ENCODE results near the gene OR51B2.
"Not testable (repeated sequence)": the region's sequence is repeated elsewhere in the genome, so short reads cannot be mapped to it uniquely, and the experiment has no call there.

Gene OR51B2

GRCh38 chr11:5324197-5324596 is at the start of gene OR51B2:
Gene OR51B2, minus strand, starts transcription at chr11:5324297. Its CDS starts 0 bp downstream, at chr11:5324297.
- DNase-seq: no peak

GRCh38 chr11:5369789-5370188 is 45.7 kb upstream of the OR51B2 start:
- DNase-seq: no peak

- no peak for DNase-seq
Observed at GRCh38 chr11:5368502-5369043, 44.5 kb upstream of the OR51B2 start.

GRCh38 chr11:5367448-5368074 is 43.5 kb upstream of the OR51B2 start:
- DNase-seq: no peak

- DNase-seq: no peak
Observed at GRCh38 chr11:5366856-5367255, 42.8 kb upstream of the OR51B2 start.

GRCh38 chr11:5366365-5366764 is 42.3 kb upstream of the OR51B2 start:
- not testable (repeated sequence) for DNase-seq

- no peak for DNase-seq
Observed at GRCh38 chr11:5364214-5364613, 40.1 kb upstream of the OR51B2 start.

GRCh38 chr11:5363679-5364078 is 39.6 kb upstream of the OR51B2 start:
- DNase-seq: no peak

GRCh38 chr11:5362017-5362625 is 38.0 kb upstream of the OR51B2 start:
- no peak for DNase-seq

GRCh38 chr11:5356031-5356430 is 31.9 kb upstream of the OR51B2 start:
- DNase-seq: not testable (repeated sequence)

- no peak for DNase-seq
Observed at GRCh38 chr11:5351208-5351607, 27.1 kb upstream of the OR51B2 start, which contains the start of gene OR51B6. Gene OR51B6, plus strand, starts transcription at chr11:5351508. Its CDS starts 0 bp downstream, at chr11:5351508.

GRCh38 chr11:5349550-5349949 is 25.5 kb upstream of the OR51B2 start:
- DNase-seq: no peak

- no peak for DNase-seq
Observed at GRCh38 chr11:5348551-5349194, 24.6 kb upstream of the OR51B2 start.

- DNase-seq: no peak
Observed at GRCh38 chr11:5345831-5346230, 21.7 kb upstream of the OR51B2 start.

- no peak for DNase-seq
Observed at GRCh38 chr11:5343474-5344335, 19.6 kb upstream of the OR51B2 start, which contains the start of gene OR51B5. Gene OR51B5, minus strand, starts transcription at chr11:5343524. Its CDS starts 0 bp downstream, at chr11:5343524.

- DNase-seq: no peak
Observed at GRCh38 chr11:5339771-5340322, 15.8 kb upstream of the OR51B2 start.

GRCh38 chr11:5337253-5337652 is 13.2 kb upstream of the OR51B2 start:
- not testable (repeated sequence) for DNase-seq

- DNase-seq: no peak
Observed at GRCh38 chr11:5336331-5336730, 12.2 kb upstream of the OR51B2 start.

- DNase-seq: no peak
Observed at GRCh38 chr11:5335170-5335569, 11.1 kb upstream of the OR51B2 start.

GRCh38 chr11:5317292-5317691 is 6.8 kb downstream of the OR51B2 start:
- DNase-seq: no peak

GRCh38 chr11:5313326-5314023 is 10.6 kb downstream of the OR51B2 start:
- not testable (repeated sequence) for DNase-seq

GRCh38 chr11:5310423-5310822 is 13.7 kb downstream of the OR51B2 start:
- DNase-seq: no peak
